ENCODE data around the gene FHIP1B. TPM values are rescaled to one million over a fixed set of nuclear protein-coding genes. Genes with fewer than 3 reads are reported as not detected.

Gene FHIP1B
- total RNA-seq, 1 donor from 2014 or later = 29.3 TPM

DNA sequence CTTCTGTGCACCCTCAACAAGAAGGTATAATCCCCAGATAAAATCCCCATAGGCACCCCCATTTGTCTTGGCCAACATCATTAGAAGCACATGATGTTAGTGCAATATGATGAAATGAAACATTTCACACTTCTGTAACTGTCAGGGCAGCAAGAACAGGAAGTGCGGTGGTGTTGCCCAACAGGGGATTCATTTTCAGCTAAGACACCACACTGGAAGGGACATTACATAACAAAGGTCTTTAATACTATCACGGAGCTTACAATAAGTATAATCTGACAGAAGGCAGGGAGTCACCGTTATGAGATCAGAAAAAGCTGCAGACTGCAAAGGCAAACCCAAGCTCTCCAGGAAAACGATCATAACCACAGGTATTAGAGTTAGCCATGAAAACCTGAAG is 33.5 kb downstream of the FHIP1B start:
- Mint-ChIP-seq H3K27ac (ENCODE audit: unreplicated experiment) (no peak overlapping the region), H3K9me3 (ENCODE audit: unreplicated experiment) (no peaks in the 10 kb centered on the region), H3K4me1 (ENCODE audit: unreplicated experiment) (no peaks in the 10 kb centered on the region), H3K4me3 (ENCODE audit: unreplicated experiment) (no peak overlapping the region), H3K36me3 (ENCODE audit: low read depth, unreplicated experiment) (peaks cover 4% of the 10 kb centered on the region), H3K27me3 (ENCODE audit: unreplicated experiment) (no peaks in the 10 kb centered on the region)
- DNase-seq (ENCODE audit: low spot score) = no peak
- TF ChIP-seq, protein P1, sequence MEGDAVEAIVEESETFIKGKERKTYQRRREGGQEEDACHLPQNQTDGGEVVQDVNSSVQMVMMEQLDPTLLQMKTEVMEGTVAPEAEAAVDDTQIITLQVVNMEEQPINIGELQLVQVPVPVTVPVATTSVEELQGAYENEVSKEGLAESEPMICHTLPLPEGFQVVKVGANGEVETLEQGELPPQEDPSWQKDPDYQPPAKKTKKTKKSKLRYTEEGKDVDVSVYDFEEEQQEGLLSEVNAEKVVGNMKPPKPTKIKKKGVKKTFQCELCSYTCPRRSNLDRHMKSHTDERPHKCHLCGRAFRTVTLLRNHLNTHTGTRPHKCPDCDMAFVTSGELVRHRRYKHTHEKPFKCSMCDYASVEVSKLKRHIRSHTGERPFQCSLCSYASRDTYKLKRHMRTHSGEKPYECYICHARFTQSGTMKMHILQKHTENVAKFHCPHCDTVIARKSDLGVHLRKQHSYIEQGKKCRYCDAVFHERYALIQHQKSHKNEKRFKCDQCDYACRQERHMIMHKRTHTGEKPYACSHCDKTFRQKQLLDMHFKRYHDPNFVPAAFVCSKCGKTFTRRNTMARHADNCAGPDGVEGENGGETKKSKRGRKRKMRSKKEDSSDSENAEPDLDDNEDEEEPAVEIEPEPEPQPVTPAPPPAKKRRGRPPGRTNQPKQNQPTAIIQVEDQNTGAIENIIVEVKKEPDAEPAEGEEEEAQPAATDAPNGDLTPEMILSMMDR (IDR thresholded peaks at IDR 0.05; ENCODE audit: unreplicated experiment) = no peak

GRCh38 chr11:6199174-6199810 is 35.1 kb downstream of the FHIP1B start, which contains the start of gene OR52W1:
OR52W1 (plus strand) TSS chr11:6199224; CDS start chr11:6199224, 0 bp downstream.
- H3K36me3 Mint-ChIP-seq (ENCODE audit: low read depth, unreplicated experiment) = no peaks in the 10 kb centered on the region
- H3K27me3 Mint-ChIP-seq (ENCODE audit: unreplicated experiment) = peaks cover 2% of the 10 kb centered on the region
- no peaks in the 10 kb centered on the region for H3K4me1 Mint-ChIP-seq (ENCODE audit: unreplicated experiment)
- H3K9me3 Mint-ChIP-seq (ENCODE audit: unreplicated experiment) = no peaks in the 10 kb centered on the region
- TF ChIP-seq, protein P1 (IDR thresholded peaks at IDR 0.05; ENCODE audit: unreplicated experiment) = no peak
- H3K27ac Mint-ChIP-seq (ENCODE audit: unreplicated experiment) = no peak within 1 kb of the TSS
- no peak within 1 kb of the TSS for H3K4me3 Mint-ChIP-seq (ENCODE audit: unreplicated experiment)
- DNase-seq (ENCODE audit: low spot score) = no peak

DNA sequence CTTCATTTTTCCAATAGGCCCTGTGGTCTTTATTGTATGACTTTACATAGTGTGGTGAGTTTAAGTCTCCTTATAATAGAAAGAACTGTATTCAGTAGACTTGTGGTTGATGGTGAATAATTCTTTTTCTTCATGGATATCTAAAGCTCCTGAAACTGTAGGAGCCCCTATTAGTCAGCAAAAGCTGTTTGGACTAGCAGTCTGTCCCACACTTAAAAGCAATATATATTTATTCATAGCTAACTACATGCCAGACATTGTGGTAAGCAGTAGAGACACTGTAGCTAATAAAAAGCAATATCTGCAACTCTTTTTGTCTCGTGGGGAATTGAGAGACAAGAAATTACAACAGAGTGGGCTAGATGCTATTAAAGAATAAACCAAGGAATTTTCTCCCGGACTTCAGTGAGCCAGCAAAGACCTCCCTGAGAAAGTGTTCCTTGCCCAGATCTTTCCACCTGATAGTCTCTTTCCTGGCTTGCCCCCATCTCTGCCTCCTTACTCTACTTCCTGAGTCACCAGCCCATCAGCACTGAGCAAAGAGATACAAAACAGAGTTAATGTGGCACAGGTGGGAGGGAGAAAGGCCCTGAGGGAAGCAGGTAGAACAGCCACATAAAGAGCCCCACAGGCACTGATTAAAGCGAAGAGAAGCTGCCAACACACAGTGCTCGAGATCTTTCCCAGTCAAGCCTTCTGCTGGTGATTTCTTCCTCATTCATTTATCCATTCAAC is 36.8 kb downstream of the FHIP1B start:
- H3K27me3 Mint-ChIP-seq (ENCODE audit: unreplicated experiment) = peaks cover 2% of the 10 kb centered on the region
- H3K36me3 Mint-ChIP-seq (ENCODE audit: low read depth, unreplicated experiment) = no peaks in the 10 kb centered on the region
- DNase-seq (ENCODE audit: low spot score) = no peak
- no peaks in the 10 kb centered on the region for H3K4me1 Mint-ChIP-seq (ENCODE audit: unreplicated experiment)
- no peaks in the 10 kb centered on the region for H3K9me3 Mint-ChIP-seq (ENCODE audit: unreplicated experiment)
- no peak overlapping the region for H3K27ac Mint-ChIP-seq (ENCODE audit: unreplicated experiment)
- no peak overlapping the region for H3K4me3 Mint-ChIP-seq (ENCODE audit: unreplicated experiment)
- TF ChIP-seq, protein P1 (IDR thresholded peaks at IDR 0.05; ENCODE audit: unreplicated experiment) = no peak

- no peak overlapping the region for H3K4me3 Mint-ChIP-seq (ENCODE audit: unreplicated experiment)
- TF ChIP-seq, protein P1 (IDR thresholded peaks at IDR 0.05; ENCODE audit: unreplicated experiment) = no peak
- H3K27me3 Mint-ChIP-seq (ENCODE audit: unreplicated experiment) = peaks cover 2% of the 10 kb centered on the region
- no peaks in the 10 kb centered on the region for H3K4me1 Mint-ChIP-seq (ENCODE audit: unreplicated experiment)
- DNase-seq (ENCODE audit: low spot score) = no peak
- H3K27ac Mint-ChIP-seq (ENCODE audit: unreplicated experiment) = no peak overlapping the region
- no peaks in the 10 kb centered on the region for H3K9me3 Mint-ChIP-seq (ENCODE audit: unreplicated experiment)
- H3K36me3 Mint-ChIP-seq (ENCODE audit: low read depth, unreplicated experiment) = no peaks in the 10 kb centered on the region
Observed at GRCh38 chr11:6196396-6196795, 38.0 kb downstream of the FHIP1B start.

- no peak for DNase-seq (ENCODE audit: low spot score)
- H3K27ac Mint-ChIP-seq (ENCODE audit: unreplicated experiment) = no peak overlapping the region
- H3K4me1 Mint-ChIP-seq (ENCODE audit: unreplicated experiment) = no peaks in the 10 kb centered on the region
- H3K4me3 Mint-ChIP-seq (ENCODE audit: unreplicated experiment) = no peak overlapping the region
- H3K36me3 Mint-ChIP-seq (ENCODE audit: low read depth, unreplicated experiment) = no peaks in the 10 kb centered on the region
- TF ChIP-seq, protein P1 (IDR thresholded peaks at IDR 0.05; ENCODE audit: unreplicated experiment) = no peak
- peaks cover 2% of the 10 kb centered on the region for H3K27me3 Mint-ChIP-seq (ENCODE audit: unreplicated experiment)
- no peaks in the 10 kb centered on the region for H3K9me3 Mint-ChIP-seq (ENCODE audit: unreplicated experiment)
Observed at GRCh38 chr11:6194065-6194581, 40.3 kb downstream of the FHIP1B start.

Data from endothelial cell (in vitro differentiated cells).